Parathyroid adenoma (tissue), 2 donors: Measurements from ENCODE around the gene TLR5.

Experiments
- H2AFZ ChIP-seq: fragments of 300-600 bp; sonication (generic); one replicate; pipeline ENCODE4 v1.7.0; 2017; ENCODE audit warnings: antibody characterized with exemption, mild to moderate bottlenecking
- H3K27ac ChIP-seq: fragments of 300-600 bp; sonication (generic); one replicate; pipeline ENCODE4 v1.7.0; 2017
- H3K27me3 ChIP-seq: fragments of 300-600 bp; sonication (generic); one replicate; pipeline ENCODE4 v1.7.0; 2017; ENCODE audit warnings: low read length; ENCODE audit not compliant: control insufficient read depth, insufficient read depth
- H3K36me3 ChIP-seq: fragments of 300-600 bp; sonication (generic); one replicate; pipeline ENCODE4 v1.7.0; 2017; ENCODE audit warnings: low read length; ENCODE audit not compliant: control insufficient read depth, insufficient read depth
- H3K4me1 ChIP-seq: fragments of 300-600 bp; sonication (generic); one replicate; pipeline ENCODE4 v1.7.0; 2017; ENCODE audit warnings: control low read depth
- H3K4me2 ChIP-seq: fragments of 300-600 bp; sonication (generic); one replicate; pipeline ENCODE4 v1.7.0; 2017; ENCODE audit warnings: low read length
- H3K4me3 ChIP-seq: fragments of 300-600 bp; sonication (generic); one replicate; pipeline ENCODE4 v1.7.0; 2017; ENCODE audit warnings: low read depth, low read length
- H3K79me2 ChIP-seq: fragments of 300-600 bp; sonication (generic); one replicate; pipeline ENCODE4 v1.7.0; 2017; ENCODE audit warnings: control low read depth
- H3K9ac ChIP-seq: fragments of 300-600 bp; sonication (generic); one replicate; pipeline ENCODE4 v1.7.0; 2017; ENCODE audit warnings: mild to moderate bottlenecking
- H3K9me3 ChIP-seq: fragments of 300-600 bp; sonication (generic); one replicate; pipeline ENCODE4 v1.7.0; 2017; ENCODE audit warnings: low read length; ENCODE audit not compliant: control insufficient read depth
- CTCF ChIP-seq: fragments of 300-600 bp; sonication (generic); IDR thresholded peaks from one replicate; pipeline ENCODE4 v1.7.0; 2017; ENCODE audit warnings: antibody characterized with exemption, mild to moderate bottlenecking
- donor health status: primary hyperparathyroidism.

The TLR5 gene

GRCh38 chr1:223074445-223075300 is 68.4 kb downstream of the TLR5 start:
- Histone ChIP-seq H3K79me2 (no peaks in the 10 kb centered on the region), H3K9ac (no peak overlapping the region), H3K4me3 (no peak overlapping the region), H3K4me1 (no peaks in the 10 kb centered on the region), H3K9me3 (no peaks in the 10 kb centered on the region), H3K4me2 (no peak overlapping the region), H3K27ac (no peak overlapping the region), H2AFZ (no peak overlapping the region), H3K36me3 (no peaks in the 10 kb centered on the region), H3K27me3 (no peaks in the 10 kb centered on the region)
- TF ChIP-seq CTCF: no peak

GRCh38 chr1:223068900-223069665 is 74.0 kb downstream of the TLR5 start:
- Histone ChIP-seq H3K79me2 (no peaks in the 10 kb centered on the region), H3K4me3 (no peak overlapping the region), H3K4me2 (no peak overlapping the region), H3K27ac (no peak overlapping the region), H3K9ac (no peak overlapping the region), H2AFZ (no peak overlapping the region), H3K9me3 (no peaks in the 10 kb centered on the region), H3K27me3 (no peaks in the 10 kb centered on the region), H3K36me3 (no peaks in the 10 kb centered on the region), H3K4me1 (no peaks in the 10 kb centered on the region)
- no peak for TF ChIP-seq CTCF

GRCh38 chr1:223067914-223068313 is 75.1 kb downstream of the TLR5 start:
- TF ChIP-seq CTCF: no peak
- H3K4me3 ChIP-seq: no peak overlapping the region
- H3K4me2 ChIP-seq: no peak overlapping the region
- no peaks in the 10 kb centered on the region for H3K36me3 ChIP-seq
- H3K27ac ChIP-seq: no peak overlapping the region
- no peaks in the 10 kb centered on the region for H3K27me3 ChIP-seq
- H3K9ac ChIP-seq: no peak overlapping the region
- H3K4me1 ChIP-seq: no peaks in the 10 kb centered on the region
- no peaks in the 10 kb centered on the region for H3K79me2 ChIP-seq
- H2AFZ ChIP-seq: no peak overlapping the region
- H3K9me3 ChIP-seq: no peaks in the 10 kb centered on the region

GRCh38 chr1:223066415-223066814 is 76.6 kb downstream of the TLR5 start:
- Histone ChIP-seq H3K4me2 (no peak overlapping the region), H3K9me3 (no peaks in the 10 kb centered on the region), H3K4me1 (no peaks in the 10 kb centered on the region)

More at GRCh38 chr1:223066415-223066814, 76.6 kb downstream of the TLR5 start:
- Histone ChIP-seq H2AFZ (no peak overlapping the region), H3K79me2 (no peaks in the 10 kb centered on the region), H3K4me3 (no peak overlapping the region), H3K36me3 (no peaks in the 10 kb centered on the region), H3K27me3 (no peaks in the 10 kb centered on the region), H3K27ac (no peak overlapping the region), H3K9ac (no peak overlapping the region)
- TF ChIP-seq CTCF: no peak
